Middle frontal gyrus (tissue), 1 donor: Measurements from ENCODE around the gene ADCY1.

ENCODE experiments used
- DNase-seq: peaks from one replicate; pipeline ENCODE4 v3.0.0-alpha.2; 2015; ENCODE audit warnings: low spot score; ENCODE audit errors: extremely low spot score

The ADCY1 gene

DNA sequence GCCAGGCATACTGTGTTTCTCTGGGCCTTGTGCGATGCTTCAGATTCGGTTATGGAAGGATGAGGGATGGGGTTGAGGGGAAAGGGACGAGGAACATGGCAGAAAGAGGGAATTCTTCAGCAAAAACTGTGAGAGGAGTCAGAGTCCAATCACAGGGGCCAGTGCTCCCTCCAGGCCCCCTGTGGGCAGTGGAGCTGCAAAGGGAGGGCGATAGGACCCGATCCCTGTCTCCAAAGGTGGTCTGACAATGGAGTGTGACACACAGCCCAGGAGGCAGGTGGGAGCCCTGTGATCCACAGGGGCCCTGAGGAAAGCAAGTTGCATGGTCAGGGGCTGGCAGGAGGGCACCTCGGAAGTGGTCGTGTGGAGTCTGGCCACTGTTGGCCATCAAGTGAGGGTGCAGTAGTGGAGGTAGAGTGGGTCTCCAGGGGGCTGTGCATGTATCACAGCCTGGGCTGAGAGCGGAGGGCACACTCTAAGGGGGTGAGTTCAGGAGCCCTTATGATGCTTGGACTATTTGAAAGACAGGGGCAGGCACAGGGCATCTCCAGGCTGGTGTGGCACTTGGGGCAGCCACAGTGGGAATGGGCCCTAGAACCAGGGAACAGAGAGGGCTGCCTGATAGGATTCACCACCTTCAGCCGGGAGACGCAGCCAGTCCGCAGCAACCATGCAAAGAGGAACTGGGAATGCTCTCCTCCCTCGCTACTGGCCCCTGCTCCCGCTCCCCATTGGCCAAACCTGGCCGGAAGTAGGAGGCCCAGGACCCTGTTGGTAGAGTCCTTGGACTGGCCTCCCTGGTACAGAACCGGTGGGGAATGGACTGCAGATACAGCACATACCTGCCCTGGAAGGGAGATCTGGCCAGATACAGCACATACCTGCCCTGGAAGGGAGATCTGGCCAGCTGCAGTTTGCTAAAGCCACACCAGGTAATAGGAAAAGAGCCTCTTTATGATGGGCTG is 115.9 kb downstream of the ADCY1 start:
- DNase-seq = no peak

DNA sequence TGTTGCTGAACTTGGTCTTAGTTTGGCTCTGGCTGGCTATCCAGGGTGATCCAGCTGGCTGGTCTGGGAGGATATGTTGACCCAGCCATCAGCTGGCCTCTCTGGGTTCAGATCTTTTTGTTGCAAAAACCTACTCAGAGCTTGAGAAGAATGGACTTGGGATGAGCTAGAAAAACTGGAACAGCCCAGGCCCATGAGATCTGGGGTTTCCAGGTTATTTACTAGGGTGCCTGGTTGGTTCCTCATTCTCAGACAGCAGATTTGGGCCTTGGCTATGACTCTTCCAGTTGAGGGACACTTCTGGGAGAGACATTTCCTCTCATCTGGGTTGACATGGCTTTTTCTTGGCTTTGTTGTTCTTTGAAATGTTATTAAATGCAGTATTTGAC is 116.6 kb downstream of the ADCY1 start:
- no peak for DNase-seq

DNA sequence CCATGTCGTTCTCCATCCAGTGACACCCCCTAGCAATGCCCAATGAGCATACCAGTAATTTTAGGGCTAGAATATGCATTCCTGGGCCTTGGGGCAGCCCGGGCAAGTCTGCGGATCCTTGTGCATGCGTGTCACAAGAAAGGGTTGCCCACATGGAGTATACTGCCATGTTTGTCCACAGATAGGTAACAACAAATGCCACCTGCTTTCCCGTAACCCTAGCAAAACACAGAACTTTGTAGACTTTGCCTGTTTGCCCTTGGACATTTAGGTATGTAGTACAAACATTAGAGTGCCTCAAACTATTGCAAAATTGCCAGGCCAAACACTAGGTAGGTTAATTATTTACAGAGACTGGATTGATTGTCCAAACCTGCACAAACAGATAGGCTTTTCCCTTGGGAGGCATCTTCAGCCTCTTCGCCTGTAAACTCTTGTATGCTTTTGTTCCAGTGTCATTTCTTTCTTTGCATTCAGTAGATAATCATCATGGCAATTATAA is 117.0 kb downstream of the ADCY1 start:
- no peak for DNase-seq

DNA sequence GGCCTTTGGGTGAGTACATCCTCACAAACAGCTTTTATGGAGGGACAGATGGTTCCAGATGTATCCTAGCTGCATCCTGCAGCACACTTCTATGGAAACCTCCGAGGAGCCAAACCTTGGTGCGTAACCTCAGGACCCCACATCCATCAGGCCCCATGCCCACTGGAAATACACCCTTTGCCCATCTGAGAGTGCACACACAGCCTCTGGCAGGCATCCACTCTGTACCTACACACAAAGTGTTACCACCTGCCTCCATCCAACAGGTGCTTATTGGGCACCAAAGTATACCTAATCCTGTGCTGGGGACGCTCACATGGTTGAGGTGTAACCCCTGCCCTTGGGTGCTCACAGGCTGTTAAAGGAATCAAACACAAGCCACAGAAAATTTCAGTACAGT is 117.9 kb downstream of the ADCY1 start:
- DNase-seq = no peak

DNA sequence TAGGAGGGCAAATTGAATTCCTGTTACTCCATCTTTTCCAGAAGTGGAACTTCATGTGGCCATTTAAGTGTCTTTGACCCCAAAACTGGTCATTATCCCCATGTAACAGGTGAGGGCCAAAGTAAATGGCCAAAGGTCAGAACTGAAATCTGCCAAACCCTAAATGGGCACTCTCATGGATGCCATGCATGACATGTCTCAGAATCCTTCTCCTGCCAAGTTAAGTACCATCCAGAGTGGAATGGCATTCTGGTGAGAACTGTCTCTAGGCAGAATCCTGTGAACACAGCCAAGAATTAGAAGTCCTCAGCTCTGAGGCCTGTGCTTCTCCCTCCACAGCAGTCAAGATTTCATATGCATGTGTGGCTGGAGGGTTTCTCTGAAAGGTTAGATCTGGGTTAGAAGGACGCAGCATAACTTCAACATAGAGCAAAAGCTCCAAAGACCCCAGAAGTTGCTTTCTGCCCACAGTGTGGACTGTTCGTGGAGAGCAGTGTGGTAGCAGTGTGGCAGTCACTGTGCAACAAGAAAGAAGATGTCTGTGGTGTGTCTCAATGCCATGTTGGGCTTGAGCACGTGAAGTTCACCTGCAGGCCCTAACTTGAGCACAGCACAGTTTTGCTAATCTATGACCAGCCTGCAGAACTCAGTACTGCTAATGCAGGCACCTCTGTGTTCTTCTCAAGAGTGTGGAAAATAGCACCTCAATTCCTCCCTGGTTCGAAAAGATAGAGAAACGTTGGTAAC is 121.3 kb downstream of the ADCY1 start:
- DNase-seq = no peak

DNA sequence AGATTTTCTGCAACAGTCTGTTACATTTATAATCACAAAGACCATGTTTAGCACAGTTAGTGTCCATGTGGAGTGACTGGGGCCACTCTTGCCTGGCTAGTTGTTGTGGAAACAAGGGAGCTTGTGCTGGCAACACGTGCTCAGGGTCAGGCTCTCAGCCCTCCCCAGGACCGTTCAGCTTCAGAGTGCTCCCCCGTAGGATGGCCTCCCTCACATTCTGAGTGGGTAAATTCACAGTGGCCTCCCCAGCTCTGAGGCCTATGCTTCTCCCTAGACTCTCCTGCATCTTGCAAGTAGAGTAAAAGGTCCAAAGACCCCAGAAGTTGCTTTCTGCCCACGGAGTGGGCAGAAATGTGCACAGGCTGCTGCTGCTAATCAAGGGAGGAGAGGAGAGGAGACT is 122.3 kb downstream of the ADCY1 start:
- no peak for DNase-seq

DNA sequence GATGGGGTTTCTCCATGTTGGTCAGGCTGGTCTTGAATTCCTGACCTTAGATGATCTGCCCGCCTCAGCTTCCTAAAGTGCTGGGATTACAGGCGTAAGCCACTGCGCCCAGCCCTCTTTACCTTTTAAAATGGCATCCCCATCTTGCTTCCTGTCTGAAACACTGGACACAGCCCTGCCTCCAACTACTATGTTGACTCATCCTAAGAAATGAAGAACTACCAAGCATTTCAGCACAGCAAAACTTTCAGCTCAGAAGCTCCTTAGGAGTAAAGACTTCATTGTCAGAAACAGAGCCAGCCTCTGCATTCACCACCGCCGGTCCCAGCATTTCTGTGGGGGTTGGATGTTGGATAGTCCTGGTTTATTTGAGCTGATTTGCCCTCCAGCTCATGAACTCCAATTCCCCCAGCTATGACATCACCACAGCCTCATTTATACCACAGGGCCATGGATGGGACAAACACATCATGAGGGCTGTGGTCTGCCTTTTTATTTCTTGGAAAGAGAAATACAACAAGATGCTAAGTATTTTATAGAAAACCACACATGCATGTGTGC is 123.5 kb downstream of the ADCY1 start:
- no peak for DNase-seq

DNA sequence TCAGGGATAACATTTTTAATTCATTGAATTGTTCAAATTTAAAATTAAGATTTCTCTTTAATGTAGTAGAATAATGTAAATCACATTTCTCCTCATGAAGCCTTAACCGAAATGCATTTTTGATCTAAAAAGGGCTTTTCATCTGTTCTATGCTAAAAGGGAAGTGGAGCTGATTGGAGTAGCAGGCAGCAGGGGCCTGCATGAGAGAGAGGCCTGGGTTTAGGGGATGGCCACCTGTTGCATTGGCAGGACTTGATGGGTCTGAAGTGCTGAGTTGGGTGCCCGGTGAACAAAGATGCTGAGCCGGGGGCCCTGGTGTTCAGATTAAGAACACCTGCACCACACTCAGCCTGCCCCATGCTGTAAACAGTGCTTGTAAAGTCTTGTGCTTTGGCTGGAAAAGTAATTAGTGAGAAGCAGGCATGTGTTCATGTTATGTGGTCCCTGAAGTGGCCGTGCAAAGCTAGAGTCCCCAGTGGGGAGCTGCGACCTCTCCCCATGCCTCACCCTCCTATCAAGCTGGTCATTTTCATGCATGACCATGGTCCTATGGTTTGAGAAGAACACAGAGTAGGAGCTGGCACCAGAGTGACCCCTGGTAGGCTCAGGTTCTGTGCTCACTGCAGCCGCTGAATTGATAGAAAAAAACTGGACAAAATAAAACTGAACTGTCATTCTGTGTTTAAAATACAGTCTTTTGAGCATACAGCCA is 124.3 kb downstream of the ADCY1 start:
- DNase-seq = no peak

DNA sequence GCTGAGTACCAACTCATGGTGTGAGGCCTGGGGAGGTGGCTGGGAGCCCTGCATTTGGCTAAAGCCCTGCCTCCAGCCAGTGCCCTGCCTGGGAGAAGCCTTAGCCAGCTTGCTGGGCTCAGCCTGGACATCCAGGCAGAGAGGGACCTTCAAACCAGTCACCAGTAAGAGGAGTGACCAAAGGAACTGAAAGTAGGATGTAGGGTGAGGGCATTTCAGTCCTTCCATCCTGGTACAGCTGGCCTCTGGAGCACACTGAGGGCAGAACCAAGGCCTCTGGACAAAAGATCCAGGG is 124.8 kb downstream of the ADCY1 start:
- DNase-seq = no peak

DNA sequence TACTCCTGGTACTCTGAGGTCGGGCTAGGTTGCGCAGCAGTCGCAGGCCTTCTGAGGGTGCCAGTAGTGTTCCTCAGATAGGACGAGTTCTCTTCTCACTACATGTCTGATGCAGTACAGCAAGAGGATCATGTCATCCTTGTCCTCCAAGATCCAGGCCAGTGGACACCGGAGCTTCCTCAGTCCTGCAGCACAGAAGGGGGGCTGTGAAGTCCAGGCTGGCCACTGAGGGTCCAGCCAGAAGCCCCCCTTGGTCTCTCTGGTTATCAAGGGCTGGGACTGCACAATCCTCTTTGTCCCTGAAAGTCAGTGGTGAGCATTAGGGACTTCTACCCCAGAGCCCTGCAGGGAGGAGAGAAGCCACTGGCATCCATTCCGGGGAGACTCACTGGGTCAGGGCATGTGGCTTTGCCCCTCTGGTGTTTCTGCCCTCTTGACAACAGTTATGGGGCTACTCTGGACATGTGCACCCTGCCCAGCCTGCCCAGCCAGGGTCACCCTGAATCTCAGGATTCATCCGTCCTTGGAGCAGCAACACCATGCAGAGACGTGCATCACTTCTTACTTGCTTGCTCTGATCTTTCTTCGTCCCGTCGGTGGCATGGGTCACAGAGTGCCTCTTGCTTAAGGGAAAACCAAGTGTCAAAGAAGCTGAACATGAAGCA is 125.7 kb downstream of the ADCY1 start:
- DNase-seq = no peak

DNA sequence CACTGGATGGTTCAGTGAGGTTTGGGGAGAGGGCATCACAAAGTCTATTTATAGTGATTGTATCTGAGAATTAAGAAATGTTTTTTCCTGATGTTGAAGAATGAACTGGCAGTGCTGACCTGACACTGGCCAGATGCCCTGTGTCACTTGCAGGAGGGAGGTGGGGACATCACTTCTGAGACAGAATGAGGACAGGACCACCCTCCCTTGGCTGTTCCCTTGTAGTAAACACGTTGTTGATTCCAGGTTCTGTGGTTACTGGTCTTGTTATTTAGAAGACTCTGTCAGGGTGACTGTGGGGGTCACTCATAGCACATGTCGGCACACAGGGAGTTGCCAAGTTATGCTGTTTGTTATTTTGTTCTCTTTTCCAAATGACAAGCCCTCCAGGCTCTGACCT is 126.4 kb downstream of the ADCY1 start:
- DNase-seq = no peak

DNA sequence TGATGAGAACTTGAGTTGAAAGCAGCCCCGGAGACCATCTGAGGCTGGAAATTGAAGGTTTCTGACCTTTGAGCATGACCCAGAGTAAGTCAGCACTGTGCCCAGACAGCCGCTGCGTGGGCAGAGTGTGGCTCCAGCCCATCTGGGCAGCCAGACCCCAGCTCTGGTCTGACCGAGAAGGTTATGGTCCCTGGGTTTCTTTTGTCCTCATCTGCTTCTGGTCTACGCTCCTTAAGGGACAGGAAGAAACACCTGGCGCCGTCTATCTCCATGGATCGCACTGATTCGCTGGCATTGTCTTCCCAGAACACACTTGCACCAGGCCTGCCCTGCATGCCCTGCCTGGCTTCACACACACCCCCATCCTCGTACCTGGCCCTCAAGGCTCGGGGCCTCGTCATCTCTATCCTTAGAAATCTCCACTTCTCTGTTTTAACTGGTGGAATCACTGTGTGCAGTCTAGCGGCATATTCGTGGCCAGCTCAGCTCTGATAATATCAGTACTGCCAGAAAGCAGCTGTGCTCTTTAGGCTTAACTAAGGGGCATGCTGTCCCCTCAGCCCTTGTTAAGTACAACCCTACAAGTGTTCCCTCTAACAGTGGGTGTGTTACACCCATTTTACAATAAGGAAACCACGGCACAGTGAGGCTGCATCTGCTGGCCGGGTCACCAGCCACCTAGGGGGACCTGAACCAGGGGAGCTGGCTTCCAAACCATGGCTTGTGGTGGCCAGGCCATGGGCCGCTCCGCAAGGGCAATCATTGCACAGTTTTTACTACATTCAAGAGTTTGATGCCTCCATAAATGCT is 127.7 kb downstream of the ADCY1 start:
- no peak for DNase-seq

DNA sequence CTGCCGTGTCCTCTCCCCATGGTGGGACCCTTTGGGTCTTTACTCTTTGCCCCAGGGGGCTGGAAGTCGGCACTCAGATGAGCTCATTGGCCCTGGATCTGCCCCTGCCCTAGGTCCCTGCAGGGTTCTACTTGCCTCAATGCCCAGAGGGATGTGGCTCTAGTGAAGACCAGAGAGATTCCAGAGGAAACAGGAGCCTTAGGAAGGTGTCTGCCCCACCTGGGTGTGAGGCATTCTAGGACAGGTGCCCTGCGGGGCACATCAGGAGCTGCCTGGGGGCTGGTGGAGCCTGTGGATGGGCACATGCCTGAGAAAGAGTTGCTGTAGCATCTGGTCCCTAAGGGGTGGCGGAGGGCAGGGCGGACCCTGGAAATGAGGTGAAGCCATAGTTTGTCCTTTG is 128.6 kb downstream of the ADCY1 start:
- DNase-seq = no peak

DNA sequence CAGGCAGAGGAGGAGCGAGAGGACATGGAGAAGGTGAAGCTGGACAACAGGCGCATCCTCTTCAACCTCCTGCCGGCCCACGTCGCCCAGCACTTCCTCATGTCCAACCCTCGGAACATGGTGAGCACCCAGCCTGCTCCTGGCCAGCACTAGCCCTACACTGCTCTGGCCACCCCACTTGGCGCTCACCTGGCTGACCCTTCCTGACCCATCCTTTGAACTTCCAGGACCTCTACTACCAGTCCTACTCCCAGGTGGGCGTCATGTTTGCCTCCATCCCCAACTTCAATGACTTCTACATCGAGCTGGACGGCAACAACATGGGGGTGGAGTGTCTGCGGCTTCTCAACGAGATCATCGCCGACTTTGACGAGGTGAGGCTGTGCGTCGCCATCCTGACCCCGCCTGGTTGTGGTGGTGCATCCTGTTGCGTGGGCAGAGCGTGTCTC is 129.2 kb downstream of the ADCY1 start:
- DNase-seq = no peak

DNA sequence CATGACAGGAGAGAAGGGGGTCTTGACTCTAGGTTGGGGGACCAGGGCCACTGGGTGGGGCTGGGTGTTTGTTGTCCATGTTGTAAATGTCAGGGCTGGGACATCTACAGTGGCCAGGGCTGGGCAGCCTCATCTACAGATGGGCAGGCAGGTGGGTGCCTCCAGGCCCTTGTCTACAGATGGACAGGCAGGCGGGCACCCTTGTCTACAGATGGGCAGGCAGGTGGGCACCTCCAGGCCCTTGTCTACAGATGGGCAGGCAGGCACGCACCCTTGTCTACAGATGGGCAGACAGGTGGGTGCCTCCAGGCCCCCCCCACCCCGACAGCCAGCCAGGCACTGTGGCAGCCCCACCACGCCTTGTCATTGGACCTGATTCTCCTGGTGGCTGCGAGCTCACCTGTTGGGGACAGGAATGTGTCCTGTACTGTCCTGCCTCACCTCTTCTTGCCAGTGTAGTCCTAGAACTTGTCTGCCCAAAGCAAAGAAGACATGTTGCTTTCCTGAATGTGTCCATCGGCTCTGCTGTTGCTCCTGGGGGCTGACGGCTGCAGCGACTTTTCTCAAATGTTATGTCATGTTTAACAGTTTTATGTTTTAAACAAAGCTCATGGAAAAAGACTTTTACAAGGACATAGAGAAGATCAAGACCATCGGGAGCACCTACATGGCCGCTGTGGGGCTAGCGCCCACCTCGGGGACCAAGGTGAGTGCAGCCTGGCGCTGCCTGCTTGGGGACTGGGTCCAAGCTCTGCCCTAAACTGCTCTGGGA is 129.9 kb downstream of the ADCY1 start:
- no peak for DNase-seq

DNA sequence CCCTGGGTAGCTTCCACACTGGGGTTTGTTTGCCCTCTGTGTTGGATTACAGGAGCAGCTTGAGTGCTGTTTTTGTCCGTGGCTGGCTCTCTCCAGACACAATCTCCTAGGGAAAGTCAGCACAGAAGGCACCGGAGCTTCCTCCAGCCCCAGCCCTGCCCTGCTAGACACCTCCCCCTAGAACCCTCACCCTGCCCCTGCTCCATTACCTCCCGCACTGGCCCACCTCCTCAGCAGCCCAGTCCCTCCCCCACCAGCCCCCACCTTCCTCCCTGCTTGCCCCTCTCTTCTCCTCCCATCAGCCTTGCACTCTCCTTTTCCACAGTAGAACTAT is 130.5 kb downstream of the ADCY1 start:
- no peak for DNase-seq

DNA sequence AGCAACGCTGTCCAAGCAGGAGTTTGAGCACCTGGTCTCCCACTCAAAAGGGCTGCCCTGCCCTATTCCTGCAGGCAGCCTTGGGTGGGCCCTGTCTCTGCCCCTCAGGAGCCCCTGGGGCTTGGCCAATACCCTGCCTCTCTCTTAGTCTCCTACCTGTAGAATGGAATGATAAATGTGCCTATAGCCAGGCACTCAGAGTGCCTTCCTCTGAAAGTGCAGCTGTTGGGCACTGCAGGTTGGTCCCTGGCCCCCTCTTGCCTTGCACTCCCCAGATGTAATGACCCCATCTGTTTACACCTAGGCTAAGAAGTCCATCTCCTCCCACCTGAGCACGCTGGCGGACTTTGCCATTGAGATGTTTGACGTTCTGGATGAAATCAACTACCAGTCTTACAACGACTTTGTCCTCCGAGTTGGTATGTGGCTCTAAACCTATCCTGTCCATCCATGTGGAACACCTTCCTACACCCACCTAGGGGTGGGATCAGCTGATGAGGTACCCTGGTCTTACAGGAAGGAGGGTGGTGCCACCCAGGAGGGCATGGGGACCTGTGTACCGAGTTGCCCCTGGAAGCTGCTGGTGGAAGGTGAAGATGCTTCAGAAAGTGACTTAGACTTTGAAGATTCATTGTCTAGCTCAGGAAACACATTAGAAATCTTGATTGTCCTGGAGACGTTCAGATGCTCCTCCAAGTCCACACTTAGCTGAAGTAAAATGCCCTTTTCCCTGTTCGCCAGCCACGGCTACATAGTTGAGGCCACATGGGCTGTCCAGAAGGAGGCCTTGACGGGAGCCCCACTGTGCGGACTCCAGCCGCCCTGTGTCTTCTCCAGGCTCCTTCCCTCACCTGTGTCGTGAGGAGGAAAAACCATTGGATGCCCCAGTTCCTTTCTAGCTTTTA is 134.1 kb downstream of the ADCY1 start:
- DNase-seq = no peak
